Embryonic facial prominence (tissue), 1 donor: ENCODE data around the gene POLR1E.
"Not testable (repeated sequence)": the region's sequence is repeated elsewhere in the genome, so short reads cannot be mapped to it uniquely, and the experiment has no call there.

ENCODE experiments used
- DNase-seq: peaks from one replicate; pipeline ENCODE4 v3.0.0-alpha.2; 2016; ENCODE audit errors: extremely low spot score

POLR1E gene

GRCh38 chr9:37501957-37502596 is 16.3 kb downstream of the POLR1E start:
- DNase-seq = no peak

DNA sequence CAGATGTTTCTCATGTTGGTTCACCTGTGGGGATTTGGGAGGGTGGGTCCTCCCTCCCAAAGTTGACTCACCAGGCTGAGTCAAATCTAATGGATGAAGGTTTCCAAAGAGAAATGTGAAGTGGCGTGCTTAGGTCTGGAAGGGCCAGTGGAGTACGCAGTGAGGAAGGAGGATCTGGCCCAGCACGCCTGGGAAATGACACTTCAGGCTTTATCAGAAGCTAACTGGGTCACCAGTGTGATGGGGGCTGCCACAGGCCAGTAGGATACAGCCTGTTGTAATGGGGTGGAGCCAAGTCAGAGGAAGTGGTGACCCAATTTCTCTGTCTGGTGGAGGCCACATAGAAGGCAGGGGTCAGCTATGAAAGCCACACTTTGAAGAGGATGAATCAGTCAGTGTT is 18.0 kb downstream of the POLR1E start:
- no peak for DNase-seq

GRCh38 chr9:37504605-37505004 is 18.9 kb downstream of the POLR1E start:
- DNase-seq = no peak

- DNase-seq = no peak
Measured at GRCh38 chr9:37507566-37508134, 21.9 kb downstream of the POLR1E start.

DNA sequence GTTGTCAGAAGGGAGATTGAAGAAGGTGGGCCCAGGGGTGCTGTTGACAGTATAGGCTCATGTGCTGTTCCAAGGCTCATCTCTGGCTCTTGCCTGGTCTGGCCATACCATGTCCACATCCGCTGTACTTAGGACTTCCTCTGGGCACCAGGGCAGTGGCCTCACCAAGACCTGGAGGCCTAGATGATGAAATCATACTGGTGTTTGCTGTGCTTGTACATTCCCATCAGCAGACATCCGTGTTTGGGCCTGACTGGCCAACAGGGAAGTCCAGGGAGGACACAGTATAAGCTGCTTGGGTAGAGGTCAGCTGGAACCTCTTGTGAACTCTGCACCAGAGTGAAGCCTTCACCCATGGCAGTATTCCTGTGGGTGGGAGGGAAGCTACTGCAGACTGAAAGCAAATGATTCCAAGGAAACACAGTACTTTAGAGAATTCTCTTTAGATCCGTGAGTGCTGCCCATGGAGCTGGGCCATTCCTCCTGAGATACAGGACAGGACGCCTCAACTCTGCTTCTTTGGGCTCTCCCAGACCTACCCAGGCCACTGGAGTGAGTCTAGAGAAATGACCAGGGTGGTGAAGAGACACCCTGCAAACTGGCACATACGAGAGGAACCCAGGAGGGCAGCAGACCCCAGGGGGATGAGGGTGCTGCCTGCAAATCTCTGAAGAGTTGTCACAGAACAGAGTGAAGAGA is 22.5 kb downstream of the POLR1E start:
- DNase-seq = no peak

- DNase-seq = no peak
Measured at GRCh38 chr9:37508834-37509206, 23.1 kb downstream of the POLR1E start.

- no peak for DNase-seq
Measured at GRCh38 chr9:37509536-37509935, 23.8 kb downstream of the POLR1E start.

DNA sequence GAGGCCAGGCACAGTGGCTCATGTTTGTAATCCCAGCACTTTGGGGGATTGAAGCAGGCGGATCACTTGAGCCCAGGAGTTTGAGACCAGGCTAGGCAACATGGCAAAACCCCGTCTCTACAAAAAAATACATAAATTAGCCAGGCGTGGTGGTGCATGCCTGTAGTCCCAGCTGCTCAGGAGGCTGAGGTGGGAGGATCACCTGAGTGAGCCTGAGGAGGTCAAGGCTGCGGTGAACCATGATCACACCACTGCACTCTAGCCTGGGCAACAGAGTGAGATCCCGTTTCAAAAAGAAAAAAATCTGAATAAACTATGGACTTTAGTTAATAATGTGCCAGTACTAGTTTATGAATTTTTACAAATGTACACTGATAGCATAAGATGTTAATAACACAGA is 24.3 kb downstream of the POLR1E start:
- DNase-seq = not testable (repeated sequence)

- DNase-seq = no peak
Measured at GRCh38 chr9:37511016-37512010, 25.6 kb downstream of the POLR1E start.

- DNase-seq = no peak
Measured at GRCh38 chr9:37512437-37512836, 26.7 kb downstream of the POLR1E start.

DNA sequence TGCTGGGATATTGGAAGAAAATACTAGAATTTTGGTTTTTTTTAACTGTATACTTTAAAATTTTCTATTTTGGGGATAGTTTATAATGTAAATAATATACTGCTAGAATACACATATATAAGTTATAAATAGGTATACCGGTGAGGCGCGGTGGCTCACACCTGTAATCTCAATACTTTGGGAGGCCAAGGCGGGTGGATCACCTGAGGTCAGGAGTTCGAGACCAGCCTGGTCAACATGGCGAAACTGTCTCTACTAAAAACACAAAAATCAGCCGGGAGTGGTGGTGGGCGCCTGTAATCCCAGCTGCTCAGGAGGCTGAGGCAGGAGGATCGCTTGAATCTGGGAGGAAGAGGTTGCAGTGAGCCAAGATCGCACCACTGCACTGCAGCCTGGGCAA is 28.7 kb downstream of the POLR1E start:
- not testable (repeated sequence) for DNase-seq

DNA sequence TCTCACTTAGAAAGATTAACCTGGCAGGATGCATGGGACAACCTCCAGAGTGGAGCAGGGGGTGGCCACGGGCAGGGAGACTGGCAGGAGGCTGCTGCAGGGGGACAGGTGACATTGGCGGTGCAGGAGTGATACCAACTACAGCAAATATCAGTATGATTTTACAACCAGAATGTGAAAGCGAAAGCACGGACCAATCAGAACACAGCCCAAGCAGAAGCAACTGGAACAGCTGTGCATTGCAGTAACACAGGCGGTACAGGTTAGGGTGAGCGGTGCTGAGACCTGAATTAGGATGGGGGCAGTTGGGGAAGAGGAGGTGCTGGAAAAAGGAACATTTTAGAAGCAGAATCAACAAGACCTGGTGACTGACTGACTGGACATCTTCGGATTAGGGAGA is 29.3 kb downstream of the POLR1E start:
- no peak for DNase-seq

GRCh38 chr9:37515620-37516258 is 30.0 kb downstream of the POLR1E start:
- no peak for DNase-seq

DNA sequence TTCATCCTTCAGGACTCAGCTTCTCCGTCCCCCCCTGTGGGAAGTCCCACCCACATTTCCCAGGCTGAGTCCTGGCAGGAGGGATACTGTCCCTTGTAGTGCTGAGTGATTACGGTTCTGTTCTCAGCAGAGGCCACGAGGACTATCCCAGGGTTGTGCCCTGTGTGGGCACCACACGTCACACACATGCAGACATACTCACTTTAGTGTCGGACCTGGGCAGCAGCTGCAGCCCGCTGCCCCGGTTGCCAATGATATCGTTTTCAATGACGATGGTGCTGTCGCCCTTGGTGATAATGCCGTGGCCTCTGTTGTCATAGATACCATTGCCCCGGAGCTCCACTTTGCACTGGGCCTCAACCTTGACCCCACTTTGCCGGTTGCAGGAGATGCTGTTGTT is 32.2 kb downstream of the POLR1E start:
- no peak for DNase-seq

- DNase-seq = no peak
Measured at GRCh38 chr9:37520641-37521040, 34.9 kb downstream of the POLR1E start.

DNA sequence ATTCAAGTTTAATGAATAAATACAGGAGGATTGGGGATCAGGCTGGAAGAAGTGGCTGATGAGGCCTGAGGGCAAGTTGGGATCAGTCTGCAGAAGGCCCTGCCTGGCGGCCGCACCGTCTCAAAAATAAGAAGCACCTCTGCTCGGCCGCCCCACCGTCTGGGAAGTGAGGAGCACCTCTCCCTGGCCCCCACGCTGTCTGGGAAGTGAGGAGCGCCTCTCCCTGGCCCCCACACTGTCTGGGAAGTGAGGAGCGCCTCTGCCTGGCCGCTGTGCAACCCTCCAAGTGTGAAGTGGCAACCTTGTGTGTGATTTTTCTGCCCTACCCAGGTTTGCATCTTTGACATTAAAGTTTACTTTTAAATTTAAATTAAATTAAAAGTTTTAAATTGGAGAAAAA is 35.4 kb downstream of the POLR1E start:
- DNase-seq = no peak

- DNase-seq = no peak
Measured at GRCh38 chr9:37522971-37523370, 37.2 kb downstream of the POLR1E start.

- no peak for DNase-seq
Measured at GRCh38 chr9:37523916-37524315, 38.2 kb downstream of the POLR1E start.

DNA sequence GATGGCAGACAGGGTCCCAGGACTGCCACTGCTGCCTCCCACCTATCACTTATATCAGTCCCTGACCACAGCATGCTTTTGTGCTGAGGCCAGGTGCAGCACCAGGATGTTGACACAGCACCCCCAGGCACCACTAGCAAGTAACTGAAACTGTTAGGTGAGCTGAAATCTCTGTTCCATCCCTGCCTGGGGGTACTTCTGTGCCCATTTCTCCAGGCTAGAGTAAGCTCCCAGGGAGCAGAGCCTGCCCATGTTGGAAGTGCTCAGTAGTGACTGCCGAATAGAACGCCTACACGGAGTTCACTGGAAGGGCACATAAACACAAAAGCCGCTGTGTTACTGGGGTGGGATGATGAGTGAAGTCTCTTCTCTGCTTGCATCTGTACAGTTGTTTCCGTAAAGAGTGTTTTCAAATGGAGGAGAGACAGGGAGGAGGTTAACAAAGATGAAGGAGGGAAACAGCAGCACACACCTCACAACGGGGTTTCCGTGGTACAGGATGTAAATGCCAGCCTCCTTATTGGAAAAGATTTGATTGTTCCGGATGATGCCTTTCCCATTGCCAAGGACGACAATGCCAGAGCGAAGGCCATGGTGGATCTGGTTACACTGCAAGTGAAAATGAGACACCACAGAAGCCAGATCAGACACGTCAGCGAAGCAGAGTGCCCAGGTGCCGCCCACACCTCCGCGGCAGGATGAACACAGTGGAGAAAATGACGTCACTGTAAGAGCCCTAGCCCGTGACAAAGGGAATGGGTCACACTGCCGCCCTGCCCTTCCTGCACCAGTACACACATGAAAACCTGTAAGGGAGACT is 43.1 kb downstream of the POLR1E start:
- DNase-seq = no peak

GRCh38 chr9:37531699-37532098 is 46.0 kb downstream of the POLR1E start:
- no peak for DNase-seq

DNA sequence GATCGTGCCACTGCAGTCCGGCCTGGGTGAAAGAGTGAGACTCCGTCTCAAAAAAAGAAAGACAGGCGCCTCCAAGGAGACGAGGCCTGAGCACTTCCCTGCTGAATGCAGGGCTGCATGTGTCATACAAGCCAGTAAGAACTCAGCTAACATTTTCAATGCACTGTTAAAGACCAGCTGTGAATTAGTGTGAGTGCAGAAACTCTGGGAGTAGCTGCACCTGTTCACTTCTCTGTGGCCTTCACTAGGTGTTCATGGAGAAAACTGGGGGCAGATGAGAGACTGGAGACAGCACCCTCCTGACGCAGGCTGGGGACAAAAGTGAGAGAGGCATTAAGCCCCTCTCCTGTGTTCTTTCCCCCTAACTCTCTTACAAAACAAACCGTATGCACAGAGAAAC is 48.7 kb downstream of the POLR1E start:
- no peak for DNase-seq
